Measurements from ENCODE around the gene TM7SF2.
A peak's percentile ranks its signal among the peaks of the same experiment; 100 is the strongest.

Gene TM7SF2

GRCh38 chr11:65111744-65112545, at the start of gene TM7SF2:
TM7SF2 (plus strand) TSS chr11:65111872; CDS start chr11:65112016, 144 bp downstream.
- DNase-seq, result peak; percentile 98

- DNase-seq, result no peak
Observed at GRCh38 chr11:65063532-65063931, 48.1 kb upstream of the TM7SF2 start.

- DNase-seq, result no peak
Observed at GRCh38 chr11:65064847-65065240, 46.8 kb upstream of the TM7SF2 start.

- no peak for DNase-seq
Observed at GRCh38 chr11:65065851-65066250, 45.8 kb upstream of the TM7SF2 start.

- no peak for DNase-seq
Observed at GRCh38 chr11:65066315-65066714, 45.4 kb upstream of the TM7SF2 start.

- DNase-seq, result no peak
Observed at GRCh38 chr11:65066805-65067291, 44.8 kb upstream of the TM7SF2 start.

- DNase-seq, result no peak
Observed at GRCh38 chr11:65067446-65067845, 44.2 kb upstream of the TM7SF2 start.

GRCh38 chr11:65069217-65069616, 42.5 kb upstream of the TM7SF2 start:
- no peak for DNase-seq

GRCh38 chr11:65071907-65072630, 39.6 kb upstream of the TM7SF2 start:
- no peak for DNase-seq

GRCh38 chr11:65072631-65072966, 39.1 kb upstream of the TM7SF2 start:
- no peak for DNase-seq

- no peak for DNase-seq
Observed at GRCh38 chr11:65077451-65077850, 34.2 kb upstream of the TM7SF2 start.

GRCh38 chr11:65078151-65078550, 33.5 kb upstream of the TM7SF2 start:
- DNase-seq, result peak; percentile 74

- peak; percentile 38 for DNase-seq
Observed at GRCh38 chr11:65078786-65079342, 32.8 kb upstream of the TM7SF2 start.

GRCh38 chr11:65083134-65083833, 28.4 kb upstream of the TM7SF2 start:
- no peak for DNase-seq

- peak; percentile 97 for DNase-seq
Observed at GRCh38 chr11:65083834-65084597, 27.7 kb upstream of the TM7SF2 start, which contains the start of the genes CDCA5 and ZFPL1. CDCA5 (minus strand) TSS chr11:65084040; CDS start chr11:65083978, 62 bp downstream. ZFPL1 (plus strand) TSS chr11:65084222; CDS start chr11:65084699, 477 bp downstream.

GRCh38 chr11:65084598-65085375, 26.9 kb upstream of the TM7SF2 start:
- DNase-seq, result no peak

- no peak for DNase-seq
Observed at GRCh38 chr11:65085446-65085845, 26.2 kb upstream of the TM7SF2 start.

- DNase-seq, result no peak
Observed at GRCh38 chr11:65086809-65087208, 24.9 kb upstream of the TM7SF2 start.

GRCh38 chr11:65087216-65087615, 24.5 kb upstream of the TM7SF2 start:
- DNase-seq, result no peak

GRCh38 chr11:65087827-65088226, 23.8 kb upstream of the TM7SF2 start:
- DNase-seq, result no peak

GRCh38 chr11:65089621-65090020, 22.1 kb upstream of the TM7SF2 start:
- DNase-seq, result no peak
